ENCODE measurements around the gene KRTAP2-1.

DNA sequence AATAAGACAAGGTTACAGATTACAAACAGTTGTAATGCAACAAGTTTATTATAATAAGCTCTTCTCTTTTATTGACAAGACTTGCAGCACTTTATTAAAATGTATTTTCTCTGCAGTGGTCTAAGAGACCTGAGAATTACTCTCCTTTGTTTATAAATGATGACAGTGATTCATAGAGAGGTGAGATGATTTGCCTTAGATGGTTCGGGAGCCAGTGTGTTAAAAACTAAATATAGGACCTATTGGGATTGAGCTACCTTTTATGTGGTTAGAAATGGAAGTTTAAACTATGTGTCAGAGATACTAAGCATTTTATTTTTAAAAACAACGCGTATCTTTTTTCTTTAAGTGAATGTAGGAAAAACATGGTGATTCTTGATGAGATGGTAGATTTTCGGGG lies 50.3 kb downstream of the KRTAP2-1 start:
- TF ChIP-seq, protein P1, sequence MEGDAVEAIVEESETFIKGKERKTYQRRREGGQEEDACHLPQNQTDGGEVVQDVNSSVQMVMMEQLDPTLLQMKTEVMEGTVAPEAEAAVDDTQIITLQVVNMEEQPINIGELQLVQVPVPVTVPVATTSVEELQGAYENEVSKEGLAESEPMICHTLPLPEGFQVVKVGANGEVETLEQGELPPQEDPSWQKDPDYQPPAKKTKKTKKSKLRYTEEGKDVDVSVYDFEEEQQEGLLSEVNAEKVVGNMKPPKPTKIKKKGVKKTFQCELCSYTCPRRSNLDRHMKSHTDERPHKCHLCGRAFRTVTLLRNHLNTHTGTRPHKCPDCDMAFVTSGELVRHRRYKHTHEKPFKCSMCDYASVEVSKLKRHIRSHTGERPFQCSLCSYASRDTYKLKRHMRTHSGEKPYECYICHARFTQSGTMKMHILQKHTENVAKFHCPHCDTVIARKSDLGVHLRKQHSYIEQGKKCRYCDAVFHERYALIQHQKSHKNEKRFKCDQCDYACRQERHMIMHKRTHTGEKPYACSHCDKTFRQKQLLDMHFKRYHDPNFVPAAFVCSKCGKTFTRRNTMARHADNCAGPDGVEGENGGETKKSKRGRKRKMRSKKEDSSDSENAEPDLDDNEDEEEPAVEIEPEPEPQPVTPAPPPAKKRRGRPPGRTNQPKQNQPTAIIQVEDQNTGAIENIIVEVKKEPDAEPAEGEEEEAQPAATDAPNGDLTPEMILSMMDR (conservative IDR thresholded peaks at IDR 0.05) = no peak
- no peak for TF ChIP-seq ZFX (IDR thresholded peaks at IDR 0.05)
